HCT116 (cell line): ENCODE measurements around the gene MGAM2. TPM values are rescaled to one million over a fixed set of nuclear protein-coding genes. Genes with fewer than 3 reads are reported as not detected.

Experiments used
- ATAC-seq: fragments of 200-7000 bp; cut with Tn5 transposase; 2 replicates; pipeline ENCODE4 v1.9.1; 2020; ENCODE audit warnings: mild to moderate bottlenecking, moderate library complexity
- Bru-seq: library from RNA; stranded (reverse); fragments of 400-500 nt; gene quantifications from one replicate; lab custom pipeline; 2021; lab: Mats Ljungman, UMichigan
- BruChase-seq, 2 experiments: library from RNA; stranded (reverse); fragments of 400-500 nt; gene quantifications; one replicate each; lab custom pipeline; 2021; lab: Mats Ljungman, UMichigan
- BruUV-seq: library from RNA; stranded (reverse); fragments of 400-500 nt; replicated peaks from 2 replicates; lab custom pipeline; 2021; lab: Mats Ljungman, UMichigan
- CTCF ChIA-PET: fragments of 300-600 bp; sonication (Branson Sonifier 250); formaldehyde crosslinking; loops from one replicate; lab custom pipeline; 2021; ENCODE audit warnings: antibody characterized with exemption; lab: Charles Lee
- POLR2A ChIA-PET: fragments of 300-600, 350-600 bp; sonication (Branson Sonifier 250); formaldehyde crosslinking; loops from one replicate; lab custom pipeline; 2021; ENCODE audit warnings: antibody characterized with exemption; lab: Charles Lee
- RAD21 ChIA-PET, 2 experiments: fragments of 300-600 bp; sonication (Branson Sonifier 250); formaldehyde crosslinking; loops; one replicate each; lab custom pipeline; 2023; ENCODE audit warnings: low total read pairs in 2 of 2; ENCODE audit not compliant: uncharacterized antibody in 2 of 2, unreplicated experiment in 2 of 2, low non-redundant PET in 1 of 2; lab: Charles Lee
- DNase-seq: peaks from one replicate; pipeline ENCODE4 v3.0.0-alpha.2; 2010; ENCODE audit warnings: low read depth, low spot score
- H2AFZ ChIP-seq: fragments of 200-600 bp; shearing (Covaris generic), sonication (generic); 2 replicates; pipeline ENCODE4 v1.6.1; 2017; ENCODE audit warnings: low read depth, mixed run types, mixed read lengths, antibody characterized with exemption, low read length; ENCODE audit not compliant: poor library complexity, severe bottlenecking
- H3K27ac ChIP-seq: 2 replicates; pipeline ENCODE4 v1.5.1; 2012; ENCODE audit warnings: low read depth, low read length
- H3K27me3 ChIP-seq: fragments of 200-600 bp; sonication (generic); 2 replicates; pipeline ENCODE4 v1.6.1; 2016; ENCODE audit warnings: mixed run types, low read length, mixed read lengths; ENCODE audit not compliant: insufficient read depth
- H3K36me3 ChIP-seq, 2 experiments: fragments of 200-500 bp in 1 of 2; fragments of 200-600 bp in 1 of 2; sonication (Bioruptor generic) in 1 of 2; sonication (generic) in 1 of 2; 2 replicates each; pipeline versions ENCODE4 v1.5.1 to v1.6.1; 2014 to 2016; ENCODE audit warnings: low read length in 2 of 2, inconsistent platforms in 1 of 2, mixed read lengths in 1 of 2, mixed run types in 1 of 2; ENCODE audit not compliant: insufficient read depth in 2 of 2, control insufficient read depth in 1 of 2
- H3K4me1 ChIP-seq, 2 experiments: fragments of 200-600 bp in 1 of 2; sonication (generic) in 1 of 2; 2 replicates each; pipeline versions ENCODE4 v1.5.1 to v1.6.1; 2012 to 2017; ENCODE audit warnings: low read length in 2 of 2, inconsistent platforms in 1 of 2, mild to moderate bottlenecking in 1 of 2, mixed read lengths in 1 of 2, mixed run types in 1 of 2, moderate library complexity in 1 of 2; ENCODE audit not compliant: insufficient read depth in 2 of 2, control insufficient read depth in 1 of 2
- H3K4me2 ChIP-seq: fragments of 200-600 bp; sonication (generic); 2 replicates; pipeline ENCODE4 v1.6.1; 2017; ENCODE audit warnings: mixed run types, low read length, mixed read lengths
- H3K4me3 ChIP-seq, 2 experiments: fragments of 200-600 bp in 1 of 2; sonication (generic) in 1 of 2; replicated peaks in 1 of 2; 2 replicates each; pipeline ENCODE4 v1.5.1; 2011 to 2016; ENCODE audit warnings: low read length in 2 of 2, control low read depth in 1 of 2, low read depth in 1 of 2, mild to moderate bottlenecking in 1 of 2, mixed read lengths in 1 of 2, mixed run types in 1 of 2
- H3K79me2 ChIP-seq: fragments of 200-600 bp; sonication (generic); 2 replicates; pipeline ENCODE4 v1.6.1; 2017; ENCODE audit warnings: mild to moderate bottlenecking, mixed run types, low read length, moderate library complexity, mixed read lengths; ENCODE audit not compliant: insufficient read depth
- H3K9ac ChIP-seq: fragments of 200-600 bp; sonication (generic); 2 replicates; pipeline ENCODE4 v1.6.1; 2016; ENCODE audit warnings: low read length, mixed read lengths
- H3K9me2 ChIP-seq: fragments of 200-600 bp; sonication (generic), shearing (Covaris generic); 2 replicates; pipeline ENCODE4 v1.6.1; 2017; ENCODE audit warnings: mixed run types, mild to moderate bottlenecking, moderate library complexity; ENCODE audit not compliant: insufficient read depth
- H3K9me3 ChIP-seq, 2 experiments: fragments of 200-500 bp in 1 of 2; fragments of 200-600 bp in 1 of 2; sonication (Bioruptor generic) in 1 of 2; sonication (generic) in 1 of 2; 2 replicates each; pipeline ENCODE4 v1.6.1; 2014 to 2017; ENCODE audit warnings: low read length in 2 of 2, mixed read lengths in 2 of 2, inconsistent platforms in 1 of 2, low read depth in 1 of 2, mild to moderate bottlenecking in 1 of 2, mixed run types in 1 of 2, moderate library complexity in 1 of 2; ENCODE audit not compliant: control insufficient read depth in 1 of 2, insufficient read depth in 1 of 2
- H4K20me1 ChIP-seq: fragments of 200-600 bp; sonication (generic), shearing (Covaris generic); 2 replicates; pipeline ENCODE4 v1.6.1; 2017; ENCODE audit warnings: mixed run types, mild to moderate bottlenecking, moderate library complexity; ENCODE audit not compliant: insufficient read depth
- CEBPB ChIP-seq: IDR thresholded peaks from 2 replicates; pipeline ENCODE4 v1.6.1; 2012; ENCODE audit warnings: low read depth
- EZH2 ChIP-seq: fragments of 200-600 bp; sonication (generic); IDR thresholded peaks from 2 replicates; pipeline ENCODE4 v1.6.1; 2017; ENCODE audit warnings: antibody characterized with exemption, mixed run types
- EZH2phosphoT487 ChIP-seq: fragments of 200-600 bp; IDR thresholded peaks from 2 replicates; pipeline ENCODE4 v1.6.1; 2018; ENCODE audit warnings: antibody characterized with exemption, borderline replicate concordance
- POLR2AphosphoS5 ChIP-seq: IDR thresholded peaks from 2 replicates; pipeline ENCODE4 v1.6.1; 2011; ENCODE audit warnings: mild to moderate bottlenecking, low read depth, low read length, moderate library complexity
- RAD21 ChIP-seq: IDR thresholded peaks from 2 replicates; pipeline ENCODE4 v1.6.1; 2012; ENCODE audit warnings: low read depth, mild to moderate bottlenecking
- SIN3A ChIP-seq: IDR thresholded peaks from 2 replicates; pipeline ENCODE4 v1.6.1; 2012; ENCODE audit warnings: low read depth
- SP1 ChIP-seq: IDR thresholded peaks from 2 replicates; pipeline ENCODE4 v1.6.1; 2012; ENCODE audit warnings: low read depth
- SRF ChIP-seq: IDR thresholded peaks from 2 replicates; pipeline ENCODE4 v1.6.1; 2012; ENCODE audit warnings: low read depth
- TCF7L2 ChIP-seq: IDR thresholded peaks from 2 replicates; pipeline ENCODE4 v1.7.0; 2011; ENCODE audit warnings: borderline replicate concordance, inconsistent platforms; ENCODE audit not compliant: insufficient read depth, insufficient read length; ENCODE audit errors: extremely low read depth
- YY1 ChIP-seq: IDR thresholded peaks from 2 replicates; pipeline ENCODE4 v1.6.1; 2011; ENCODE audit warnings: low read length, low read depth, moderate library complexity, mild to moderate bottlenecking; ENCODE audit not compliant: insufficient replicate concordance; ENCODE audit errors: extremely low read depth
- ZFX ChIP-seq: fragments of 450-650 bp; IDR thresholded peaks from 2 replicates; pipeline ENCODE4 v1.6.1; 2017
- intact Hi-C: fragments of 100-400 bp; cut with micrococcal nuclease; formaldehyde crosslinking; loops from 2 replicates; pipeline ENCODE4 v1.10.0; 2022
- long read RNA-seq: library from polyadenylated mRNA; unstranded; transcript quantifications from one replicate; pipeline ENCODE4 v2.0.0, GENCODE V29; 2021; ENCODE audit not compliant: unreplicated experiment
- polyA plus RNA-seq: library from polyadenylated mRNA; unstranded; fragments of >200 nt; gene quantifications from 2 replicates; pipeline ENCODE4 v1.2.1, GENCODE V29; 2012; ENCODE audit warnings: missing spikeins
- total RNA-seq: library from RNA; stranded (reverse); gene quantifications from one replicate; pipeline ENCODE4 v1.2.1, GENCODE V29; 2021; ENCODE audit not compliant: unreplicated experiment
- TF ChIP-seq, protein P1 (sequence below), 3 experiments: fragments of 200-600 bp in 1 of 3; sonication (generic) in 1 of 3; IDR thresholded peaks in 2 of 3; conservative IDR thresholded peaks in 1 of 3; 2 replicates each; pipeline ENCODE4 v1.5.1; 2012 to 2017; ENCODE audit warnings: low read depth in 2 of 3, low read length in 2 of 3, antibody characterized with exemption in 1 of 3, borderline replicate concordance in 1 of 3, control low read depth in 1 of 3, mild to moderate bottlenecking in 1 of 3, mixed read lengths in 1 of 3, mixed run types in 1 of 3, moderate library complexity in 1 of 3; ENCODE audit not compliant: insufficient read depth in 1 of 3
- TF ChIP-seq, protein P2 (sequence below): IDR thresholded peaks from 2 replicates; pipeline ENCODE4 v1.6.1; 2012; ENCODE audit warnings: low read depth

MGAM2 gene
- total RNA-seq (0.05 TPM), Bru-seq, nascent RNA (percentile 13 among the genes with signal in this experiment), BruChase-seq, experiment 1, labeled RNA remaining after a 6-hour chase (percentile 48 among the genes with signal in this experiment), BruChase-seq, experiment 2, labeled RNA remaining after a 2-hour chase (percentile 24 among the genes with signal in this experiment)
- polyA plus RNA-seq, result 0.04 and 0.07 TPM in 2 replicates
- long read RNA-seq, result 0 reads

DNA sequence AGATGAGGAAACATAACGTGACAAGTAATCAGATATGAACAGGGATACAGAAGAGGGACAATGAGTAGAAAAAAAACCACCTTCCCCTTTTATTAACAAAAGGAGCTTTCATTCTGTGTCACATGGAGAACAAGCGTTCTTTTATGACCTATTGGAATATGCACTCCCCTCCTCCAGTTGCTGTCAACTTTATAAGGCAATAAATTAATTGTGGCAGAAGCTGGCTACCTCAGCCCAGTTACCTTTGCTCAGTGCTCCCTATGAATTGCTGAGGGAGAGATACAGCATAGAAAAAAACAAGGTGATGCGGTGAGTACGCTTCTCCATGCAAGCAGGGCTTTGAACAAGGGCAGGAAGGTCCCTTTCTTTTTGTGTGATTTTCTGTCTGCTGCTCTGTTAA, at the start of gene MGAM2:
Gene MGAM2 (plus strand): TSS at position 220 of the 400 bp plus-strand sequence. CDS start 5,156 bp downstream, outside the sequence.
- H4K20me1 ChIP-seq, result no peaks in the 10 kb centered on the region
- no TSS peak for BruUV-seq
- ATAC-seq (no peak), DNase-seq (no peak)
- H3K4me2 ChIP-seq, result no peak within 1 kb of the TSS
- no peak within 1 kb of the TSS for H3K4me3 ChIP-seq
- ChIA-PET POLR2A (no interaction called here), RAD21 (no interaction called here), CTCF (no interaction called here)
- intact Hi-C loops, result no loop called here
- no peaks in the 10 kb centered on the region for H3K9me3 ChIP-seq
- H3K36me3 ChIP-seq, result no peaks in the 10 kb centered on the region
- no peak within 1 kb of the TSS for H3K27ac ChIP-seq
- no peaks in the 10 kb centered on the region for H3K79me2 ChIP-seq
- no peak within 1 kb of the TSS for H2AFZ ChIP-seq
- H3K4me1 ChIP-seq, result no peaks in the 10 kb centered on the region
- TF ChIP-seq CEBPB (no peak), SIN3A (no peak), TCF7L2 (no peak), EZH2 (no peak), EZH2phosphoT487 (no peak), ZFX (no peak), RAD21 (no peak), POLR2AphosphoS5 (no peak), YY1 (no peak), SP1 (no peak), SRF (no peak)
- TF ChIP-seq, protein P1, sequence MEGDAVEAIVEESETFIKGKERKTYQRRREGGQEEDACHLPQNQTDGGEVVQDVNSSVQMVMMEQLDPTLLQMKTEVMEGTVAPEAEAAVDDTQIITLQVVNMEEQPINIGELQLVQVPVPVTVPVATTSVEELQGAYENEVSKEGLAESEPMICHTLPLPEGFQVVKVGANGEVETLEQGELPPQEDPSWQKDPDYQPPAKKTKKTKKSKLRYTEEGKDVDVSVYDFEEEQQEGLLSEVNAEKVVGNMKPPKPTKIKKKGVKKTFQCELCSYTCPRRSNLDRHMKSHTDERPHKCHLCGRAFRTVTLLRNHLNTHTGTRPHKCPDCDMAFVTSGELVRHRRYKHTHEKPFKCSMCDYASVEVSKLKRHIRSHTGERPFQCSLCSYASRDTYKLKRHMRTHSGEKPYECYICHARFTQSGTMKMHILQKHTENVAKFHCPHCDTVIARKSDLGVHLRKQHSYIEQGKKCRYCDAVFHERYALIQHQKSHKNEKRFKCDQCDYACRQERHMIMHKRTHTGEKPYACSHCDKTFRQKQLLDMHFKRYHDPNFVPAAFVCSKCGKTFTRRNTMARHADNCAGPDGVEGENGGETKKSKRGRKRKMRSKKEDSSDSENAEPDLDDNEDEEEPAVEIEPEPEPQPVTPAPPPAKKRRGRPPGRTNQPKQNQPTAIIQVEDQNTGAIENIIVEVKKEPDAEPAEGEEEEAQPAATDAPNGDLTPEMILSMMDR (IDR thresholded peaks at IDR 0.05 in 2 of 3, conservative IDR thresholded peaks at IDR 0.05 in 1 of 3; ENCODE audit: borderline replicate concordance in 1 of 3, insufficient read depth in 1 of 3, low read depth in 2 of 3, low read length in 2 of 3), result no peak
- TF ChIP-seq, protein P2, sequence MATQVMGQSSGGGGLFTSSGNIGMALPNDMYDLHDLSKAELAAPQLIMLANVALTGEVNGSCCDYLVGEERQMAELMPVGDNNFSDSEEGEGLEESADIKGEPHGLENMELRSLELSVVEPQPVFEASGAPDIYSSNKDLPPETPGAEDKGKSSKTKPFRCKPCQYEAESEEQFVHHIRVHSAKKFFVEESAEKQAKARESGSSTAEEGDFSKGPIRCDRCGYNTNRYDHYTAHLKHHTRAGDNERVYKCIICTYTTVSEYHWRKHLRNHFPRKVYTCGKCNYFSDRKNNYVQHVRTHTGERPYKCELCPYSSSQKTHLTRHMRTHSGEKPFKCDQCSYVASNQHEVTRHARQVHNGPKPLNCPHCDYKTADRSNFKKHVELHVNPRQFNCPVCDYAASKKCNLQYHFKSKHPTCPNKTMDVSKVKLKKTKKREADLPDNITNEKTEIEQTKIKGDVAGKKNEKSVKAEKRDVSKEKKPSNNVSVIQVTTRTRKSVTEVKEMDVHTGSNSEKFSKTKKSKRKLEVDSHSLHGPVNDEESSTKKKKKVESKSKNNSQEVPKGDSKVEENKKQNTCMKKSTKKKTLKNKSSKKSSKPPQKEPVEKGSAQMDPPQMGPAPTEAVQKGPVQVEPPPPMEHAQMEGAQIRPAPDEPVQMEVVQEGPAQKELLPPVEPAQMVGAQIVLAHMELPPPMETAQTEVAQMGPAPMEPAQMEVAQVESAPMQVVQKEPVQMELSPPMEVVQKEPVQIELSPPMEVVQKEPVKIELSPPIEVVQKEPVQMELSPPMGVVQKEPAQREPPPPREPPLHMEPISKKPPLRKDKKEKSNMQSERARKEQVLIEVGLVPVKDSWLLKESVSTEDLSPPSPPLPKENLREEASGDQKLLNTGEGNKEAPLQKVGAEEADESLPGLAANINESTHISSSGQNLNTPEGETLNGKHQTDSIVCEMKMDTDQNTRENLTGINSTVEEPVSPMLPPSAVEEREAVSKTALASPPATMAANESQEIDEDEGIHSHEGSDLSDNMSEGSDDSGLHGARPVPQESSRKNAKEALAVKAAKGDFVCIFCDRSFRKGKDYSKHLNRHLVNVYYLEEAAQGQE, result no peak
- peaks cover 4% of the 10 kb centered on the region; the same call in 1 of the 2 replicates for H3K27me3 ChIP-seq
- H3K9ac ChIP-seq, result no peak within 1 kb of the TSS
- no peaks in the 10 kb centered on the region for H3K9me2 ChIP-seq
